Lower leg skin (tissue), 4 donors: ENCODE data around the gene C2CD5. TPM values are rescaled to one million over a fixed set of nuclear protein-coding genes. Genes with fewer than 3 reads are reported as not detected.

Experiments
- DNase-seq, 2 donors: peaks; one replicate each; pipeline ENCODE4 v3.0.0-alpha.2; 2019; ENCODE audit warnings: low spot score in 2 of 2
- H3K4me3 ChIP-seq: fragments of 200-600 bp; sonication (generic); 2 replicates; pipeline ENCODE4 v1.5.1; 2017; ENCODE audit warnings: mild to moderate bottlenecking, low read depth; ENCODE audit not compliant: poor library complexity, severe bottlenecking
- CTCF ChIP-seq, 3 donors: fragments of 450-650 bp; IDR thresholded peaks; one replicate each; pipeline ENCODE4 v1.5.1; 2016; ENCODE audit warnings: antibody characterized with exemption in 3 of 3, mild to moderate bottlenecking in 3 of 3, moderate library complexity in 2 of 3
- POLR2A ChIP-seq, 2 donors: fragments of 450-650 bp; IDR thresholded peaks; one replicate each; pipeline ENCODE4 v1.6.1; 2016 to 2017; ENCODE audit warnings: antibody characterized with exemption in 2 of 2, mild to moderate bottlenecking in 1 of 2, moderate library complexity in 1 of 2
- WGBS, 2 donors: methylation state at CpG; one replicate each; pipeline ENCODE4 v1.1.5; 2018; 5-methylcytosine and 5-hydroxymethylcytosine counted together
- intact Hi-C: fragments of 100-400 bp; cut with DNase I; formaldehyde crosslinking; loops from one replicate; pipeline ENCODE4 v1.15.0; 2023; ENCODE audit warnings: low total_unique reads
- total RNA-seq, 4 donors: library from RNA; depleted of rRNA; stranded (reverse); fragments of >200 nt; gene quantifications; one replicate each; pipeline ENCODE4 v1.1.0, GENCODE V29; 2016

The C2CD5 gene
- total RNA-seq, 4 donors from 2014 or later = 19.3 to 22.6 (median 19.9) TPM

DNA sequence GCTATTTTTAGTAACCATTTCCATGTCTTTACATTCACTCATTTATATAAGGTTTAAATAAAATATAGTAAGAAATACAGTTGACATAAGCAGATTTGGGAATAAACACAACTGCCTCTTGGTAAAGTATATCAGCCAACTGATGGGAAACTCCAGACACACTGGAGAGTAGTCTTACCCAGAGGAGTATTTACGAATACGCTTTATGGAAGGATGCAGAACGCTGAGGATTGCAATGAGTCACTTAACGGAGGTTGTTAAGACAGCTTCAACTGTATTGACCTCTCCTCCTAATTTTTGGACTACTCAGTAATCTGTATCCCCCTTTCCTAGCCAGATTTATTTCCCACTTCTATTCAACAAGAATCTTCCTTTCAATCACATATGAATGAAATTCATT is 6.0 kb downstream of the C2CD5 start:
- intact Hi-C loops = no loop called here
- WGBS, 2 donors = 85 to 91% methylated on average over 4 of the region's 4 CpGs
- H3K4me3 ChIP-seq = no peak overlapping the region
- DNase-seq = no peak
- TF ChIP-seq CTCF (IDR thresholded peaks at IDR 0.05) = no peak
- TF ChIP-seq POLR2A (IDR thresholded peaks at IDR 0.05) = no peak

DNA sequence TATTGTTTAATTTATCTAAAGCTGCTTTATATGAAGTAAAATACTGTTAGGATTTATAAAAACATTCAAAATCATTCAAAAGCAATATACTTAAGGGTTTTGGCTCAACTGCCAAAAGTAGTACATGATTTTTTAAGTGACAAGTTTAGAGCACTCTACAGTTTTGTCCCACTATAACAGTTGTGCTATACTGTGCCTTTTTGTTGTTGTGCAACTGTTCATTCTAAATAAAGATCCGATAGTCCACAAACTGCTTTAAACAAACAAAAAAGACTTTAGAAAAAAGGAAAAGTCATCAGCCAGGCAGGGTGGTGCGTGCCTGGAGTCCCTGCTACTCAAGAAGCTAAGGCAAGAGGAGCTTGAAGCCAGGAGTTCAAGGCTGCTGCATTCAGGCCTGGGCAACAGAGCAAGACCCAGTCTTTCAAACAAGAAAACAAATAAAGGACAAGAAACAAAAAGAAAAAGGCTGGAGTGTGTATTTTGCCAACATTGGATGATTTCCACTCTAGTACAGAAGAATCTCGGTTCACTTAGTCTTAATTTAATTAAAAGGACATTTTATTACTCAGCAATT is 7.3 kb downstream of the C2CD5 start:
- no peak for DNase-seq
- WGBS, 2 donors = 69 to 75% methylated on average over 3 of the region's 3 CpGs
- TF ChIP-seq CTCF (IDR thresholded peaks at IDR 0.05) (no peak), POLR2A (IDR thresholded peaks at IDR 0.05) (no peak)
- H3K4me3 ChIP-seq = no peak overlapping the region
- intact Hi-C loops = no loop called here

DNA sequence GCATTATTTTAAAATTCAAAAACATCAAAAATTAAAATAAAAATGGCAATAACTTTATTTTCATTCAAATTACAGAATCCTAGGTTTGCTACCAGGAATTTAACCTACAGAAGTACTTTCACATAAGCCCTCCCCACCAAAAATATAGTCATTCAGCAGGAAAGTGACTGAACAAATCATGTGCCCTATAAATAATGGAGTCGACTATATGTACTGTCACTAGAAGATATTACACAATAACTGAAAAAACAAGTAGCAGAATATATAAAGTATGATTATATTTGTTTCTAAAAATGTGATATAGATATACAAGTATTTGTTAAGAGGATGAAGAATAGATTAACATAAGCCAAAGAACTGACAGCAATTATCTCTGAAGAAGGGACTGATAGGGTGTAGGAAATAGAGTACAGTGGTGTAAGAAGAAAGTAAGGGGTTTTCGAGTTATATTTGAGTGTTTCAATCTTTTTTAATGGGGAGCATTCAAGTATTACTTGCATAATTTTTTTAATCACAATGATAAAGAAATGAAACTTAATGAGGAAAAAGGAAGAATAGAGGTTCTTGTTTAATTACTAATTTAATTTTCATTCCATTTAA is 7.9 kb downstream of the C2CD5 start:
- WGBS, 2 donors = 72 to 79% methylated on average over 2 of the region's 2 CpGs
- intact Hi-C loops = no loop called here
- TF ChIP-seq CTCF (IDR thresholded peaks at IDR 0.05) = no peak
- no peak for TF ChIP-seq POLR2A (IDR thresholded peaks at IDR 0.05)
- DNase-seq = no peak
- no peak overlapping the region for H3K4me3 ChIP-seq

- DNase-seq = no peak
- H3K4me3 ChIP-seq = no peak overlapping the region
- TF ChIP-seq POLR2A (IDR thresholded peaks at IDR 0.05) = no peak
- no peak for TF ChIP-seq CTCF (IDR thresholded peaks at IDR 0.05)
- 87 to 97% methylated on average over 2 of the region's 2 CpGs for WGBS, 2 donors
- intact Hi-C loops = no loop called here
Observed at GRCh38 chr12:22535478-22535877, 8.9 kb downstream of the C2CD5 start.

- TF ChIP-seq POLR2A (IDR thresholded peaks at IDR 0.05) (no peak), CTCF (IDR thresholded peaks at IDR 0.05) (no peak)
- 90 to 95% methylated on average over 1 of the region's 1 CpG for WGBS, 2 donors
- intact Hi-C loops = no loop called here
- no peak for DNase-seq
- H3K4me3 ChIP-seq = no peak overlapping the region
Observed at GRCh38 chr12:22535038-22535437, 9.3 kb downstream of the C2CD5 start.

DNA sequence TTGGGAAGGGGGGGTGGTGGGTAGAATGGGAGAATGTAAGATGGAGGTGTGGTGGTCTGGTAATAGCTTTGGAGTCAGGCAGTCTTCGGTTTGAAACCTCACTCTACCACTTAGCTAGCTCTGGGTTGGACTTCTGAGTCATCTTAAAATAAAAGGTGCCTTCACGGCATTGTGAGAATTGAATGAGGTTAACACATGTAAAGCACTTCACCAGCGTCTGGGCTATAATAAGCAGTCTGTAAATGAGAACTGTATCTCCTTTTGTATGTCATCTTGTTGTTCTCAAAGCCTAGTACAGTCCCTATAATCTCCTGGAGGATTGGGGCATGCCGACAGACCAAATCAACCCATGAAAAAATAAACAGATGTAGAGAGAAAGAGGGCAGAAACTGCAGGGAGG is 11.2 kb downstream of the C2CD5 start:
- WGBS, 2 donors = 93 to 94% methylated on average over 4 of the region's 4 CpGs
- no peak overlapping the region for H3K4me3 ChIP-seq
- intact Hi-C loops = no loop called here
- DNase-seq = no peak
- TF ChIP-seq CTCF (IDR thresholded peaks at IDR 0.05) (no peak), POLR2A (IDR thresholded peaks at IDR 0.05) (no peak)
